Measurements from ENCODE around the gene TMPRSS2.

DNA sequence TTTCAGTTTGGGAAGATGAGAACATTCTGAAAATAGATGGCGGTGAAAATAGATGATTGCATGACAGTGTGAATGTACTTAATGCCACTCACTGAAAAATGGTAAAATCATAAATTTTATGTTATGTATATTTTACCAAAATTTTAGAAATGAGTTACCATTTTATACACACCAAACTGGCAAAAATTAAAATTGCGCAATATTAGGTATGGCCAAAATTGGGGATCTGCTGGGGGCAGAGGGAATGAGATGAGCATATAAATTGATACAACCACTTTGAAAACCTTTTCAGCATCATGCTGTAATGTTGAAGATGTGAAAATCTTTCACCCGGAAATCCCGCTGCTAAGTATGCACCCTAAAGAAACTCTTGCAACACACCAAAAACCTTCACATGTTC is 10.8 kb upstream of the TMPRSS2 start:
- no peak for TF ChIP-seq POLR2A (IDR thresholded peaks at IDR 0.05)
- TF ChIP-seq EP300 (IDR thresholded peaks at IDR 0.05), result no peak
